IMR-90 (cell line): ENCODE data around the gene TFEB. TPM values are rescaled to one million over a fixed set of nuclear protein-coding genes. Genes with fewer than 3 reads are reported as not detected.

ENCODE experiments used
- ATAC-seq: fragments of 200-7000 bp; cut with Tn5 transposase; 2 replicates; pipeline ENCODE4 v1.9.1; 2020; ENCODE audit warnings: low read depth, mild to moderate bottlenecking, moderate library complexity
- BruUV-seq: library from RNA; stranded (reverse); fragments of 400-500 nt; replicated peaks from 2 replicates; lab custom pipeline; 2021; lab: Mats Ljungman, UMichigan
- CTCF ChIA-PET: fragments of 300-600 bp; formaldehyde crosslinking; extraction: SDS; loops from one replicate; lab custom pipeline; 2021; ENCODE audit warnings: antibody characterized with exemption; lab: Yijun Ruan, JAX
- POLR2A ChIA-PET: fragments of 300-600 bp; sonication (Branson Sonifier 250); formaldehyde crosslinking; loops from one replicate; lab custom pipeline; 2022; ENCODE audit warnings: antibody characterized with exemption; ENCODE audit not compliant: unreplicated experiment; lab: Charles Lee
- DNase-seq: peaks from one replicate; pipeline ENCODE4 v3.0.0; 2013
- H2AFZ ChIP-seq: replicated peaks from 2 replicates; pipeline ENCODE3; 2013; ENCODE audit warnings: low read length, mild to moderate bottlenecking; ENCODE audit not compliant: poor library complexity
- H2AK5ac ChIP-seq: 2 replicates; pipeline ENCODE4 v1.6.1; 2013; ENCODE audit warnings: low read depth, low read length, inconsistent platforms
- H2AK9ac ChIP-seq: replicated peaks from 2 replicates; pipeline ENCODE3; 2013; ENCODE audit warnings: mild to moderate bottlenecking, low read depth, low read length, moderate library complexity; ENCODE audit not compliant: poor library complexity
- H2BK120ac ChIP-seq: 2 replicates; pipeline ENCODE4 v1.6.1; 2013; ENCODE audit warnings: low read depth, low read length, inconsistent platforms
- H2BK15ac ChIP-seq: 3 replicates; pipeline ENCODE4 v1.6.1; 2013; ENCODE audit warnings: low read depth, low read length, inconsistent platforms
- H2BK20ac ChIP-seq: 2 replicates; pipeline ENCODE4 v1.6.1; 2013; ENCODE audit warnings: low read depth, mild to moderate bottlenecking, inconsistent platforms, low read length, moderate library complexity
- H2BK5ac ChIP-seq: 2 replicates; pipeline ENCODE4 v1.6.1; 2013; ENCODE audit warnings: mild to moderate bottlenecking, low read depth, low read length, inconsistent platforms; ENCODE audit not compliant: poor library complexity, severe bottlenecking
- H3K14ac ChIP-seq: replicated peaks from 2 replicates; pipeline ENCODE4 v1.6.1; 2013; ENCODE audit warnings: low read depth, low read length, inconsistent platforms
- H3K18ac ChIP-seq: 2 replicates; pipeline ENCODE4 v1.6.1; 2013; ENCODE audit warnings: low read depth, low read length, control low read depth
- H3K23ac ChIP-seq: 2 replicates; pipeline ENCODE4 v1.6.1; 2013; ENCODE audit warnings: low read depth, low read length, inconsistent platforms
- H3K27ac ChIP-seq: 2 replicates; pipeline ENCODE4 v1.5.1; 2013; ENCODE audit warnings: mild to moderate bottlenecking, control low read depth, low read length; ENCODE audit not compliant: insufficient read depth
- H3K27me3 ChIP-seq: 2 replicates; pipeline ENCODE4 v1.6.1; 2013; ENCODE audit warnings: low read length; ENCODE audit not compliant: control insufficient read depth, insufficient read depth
- H3K36me3 ChIP-seq: 2 replicates; pipeline ENCODE4 v1.6.1; 2013; ENCODE audit warnings: low read length, mixed read lengths; ENCODE audit not compliant: control insufficient read depth, insufficient read depth
- H3K4ac ChIP-seq: 2 replicates; pipeline ENCODE4 v1.6.1; 2013; ENCODE audit warnings: low read depth, low read length, inconsistent platforms
- H3K4me1 ChIP-seq: 2 replicates; pipeline ENCODE4 v1.6.1; 2013; ENCODE audit warnings: low read length, mixed read lengths; ENCODE audit not compliant: control insufficient read depth, insufficient read depth
- H3K4me2 ChIP-seq: 2 replicates; pipeline ENCODE4 v1.6.1; 2013; ENCODE audit warnings: low read depth, mild to moderate bottlenecking, control low read depth, low read length, moderate library complexity
- H3K4me3 ChIP-seq: 2 replicates; pipeline ENCODE4 v1.5.1; 2013; ENCODE audit warnings: low read depth, mild to moderate bottlenecking, control low read depth, low read length, moderate library complexity; ENCODE audit not compliant: insufficient read depth
- H3K56ac ChIP-seq: 2 replicates; pipeline ENCODE4 v1.6.1; 2013; ENCODE audit warnings: low read length, inconsistent platforms; ENCODE audit not compliant: insufficient read depth; ENCODE audit errors: extremely low read depth
- H3K79me1 ChIP-seq, 2 experiments: 2 replicates each; pipeline ENCODE4 v1.6.1; 2013; ENCODE audit warnings: low read length in 2 of 2, inconsistent platforms in 1 of 2, low read depth in 1 of 2
- H3K9ac ChIP-seq: 2 replicates; pipeline ENCODE4 v1.6.1; 2013; ENCODE audit warnings: low read depth, low read length, control low read depth
- H3K9me1 ChIP-seq: 2 replicates; pipeline ENCODE4 v1.6.1; 2013; ENCODE audit warnings: low read length, inconsistent platforms; ENCODE audit not compliant: insufficient read depth
- H3K9me3 ChIP-seq: 2 replicates; pipeline ENCODE4 v1.6.1; 2013; ENCODE audit warnings: low read length; ENCODE audit not compliant: control insufficient read depth, insufficient read depth
- H4K20me1 ChIP-seq: 2 replicates; pipeline ENCODE4 v1.6.1; 2013; ENCODE audit warnings: low read length, inconsistent platforms; ENCODE audit not compliant: insufficient read depth
- H4K5ac ChIP-seq: 2 replicates; pipeline ENCODE4 v1.6.1; 2013; ENCODE audit warnings: mild to moderate bottlenecking, low read depth, low read length, control low read depth
- H4K8ac ChIP-seq, 2 experiments: 2 replicates each; pipeline ENCODE4 v1.6.1; 2013; ENCODE audit warnings: low read depth in 2 of 2, low read length in 2 of 2, control low read depth in 1 of 2, inconsistent platforms in 1 of 2
- H4K91ac ChIP-seq: 2 replicates; pipeline ENCODE4 v1.6.1; 2013; ENCODE audit warnings: low read depth, low read length, inconsistent platforms; ENCODE audit not compliant: insufficient read depth
- CEBPB ChIP-seq: IDR thresholded peaks from 2 replicates; pipeline ENCODE4 v1.6.1; 2012; ENCODE audit warnings: low read depth, low read length, improper control_type of control experiment
- CHD1 ChIP-seq: IDR thresholded peaks from 2 replicates; pipeline ENCODE4 v1.6.1; 2012; ENCODE audit warnings: low read depth, low read length, improper control_type of control experiment
- ELK1 ChIP-seq: fragments of 150-350 bp; IDR thresholded peaks from 2 replicates; pipeline ENCODE4 v1.6.1; 2016; ENCODE audit warnings: low read depth, mild to moderate bottlenecking, low read length, moderate library complexity, borderline replicate concordance
- FOS ChIP-seq: fragments of 150-350 bp; IDR thresholded peaks from 2 replicates; pipeline ENCODE4 v1.6.1; 2016; ENCODE audit warnings: low read depth, low read length
- MAFK ChIP-seq: IDR thresholded peaks from 2 replicates; pipeline ENCODE4 v1.6.1; 2012; ENCODE audit warnings: low read depth, low read length, improper control_type of control experiment
- MAZ ChIP-seq: IDR thresholded peaks from 2 replicates; pipeline ENCODE4 v1.6.1; 2012; ENCODE audit warnings: low read depth, mild to moderate bottlenecking, low read length, improper control_type of control experiment, moderate library complexity, borderline replicate concordance
- MXI1 ChIP-seq: IDR thresholded peaks from 2 replicates; pipeline ENCODE4 v1.6.1; 2012; ENCODE audit warnings: low read depth, mild to moderate bottlenecking, low read length, moderate library complexity, borderline replicate concordance
- NFE2L2 ChIP-seq: fragments of 150-350 bp; IDR thresholded peaks from 2 replicates; pipeline ENCODE4 v1.6.1; 2016; ENCODE audit warnings: low read depth, mild to moderate bottlenecking, low read length
- POLR2A ChIP-seq: IDR thresholded peaks from 2 replicates; pipeline ENCODE4 v1.6.1; 2012; ENCODE audit warnings: mild to moderate bottlenecking, low read depth, low read length
- RAD21 ChIP-seq: IDR thresholded peaks from 2 replicates; pipeline ENCODE4 v1.6.1; 2012; ENCODE audit warnings: low read length, improper control_type of control experiment
- RCOR1 ChIP-seq: IDR thresholded peaks from 2 replicates; pipeline ENCODE4 v1.6.1; 2012; ENCODE audit warnings: mild to moderate bottlenecking, low read length, improper control_type of control experiment; ENCODE audit not compliant: insufficient replicate concordance
- RFX5 ChIP-seq: IDR thresholded peaks from 2 replicates; pipeline ENCODE4 v1.8.0; 2012; ENCODE audit warnings: low read depth, mild to moderate bottlenecking, low read length, moderate library complexity
- SMC3 ChIP-seq: fragments of 150-350 bp; IDR thresholded peaks from 2 replicates; pipeline ENCODE4 v1.6.1; 2016; ENCODE audit warnings: low read depth, mild to moderate bottlenecking, antibody characterized with exemption, low read length, moderate library complexity
- USF2 ChIP-seq: fragments of 150-350 bp; IDR thresholded peaks from 2 replicates; pipeline ENCODE4 v1.6.1; 2017; ENCODE audit warnings: mild to moderate bottlenecking, antibody characterized with exemption, low read length, low read depth
- WGBS, 2 experiments: methylation state at CpG; one replicate each; pipeline versions ENCODE4 v1.1.5 to v1.1.7; 2013; ENCODE audit warnings: missing lambda C conversion rate in 2 of 2; ENCODE audit not compliant: insufficient read length in 1 of 2; ENCODE audit errors: extremely low coverage in 2 of 2; 5-methylcytosine and 5-hydroxymethylcytosine counted together
- dilution Hi-C: fragments of 300-500 bp; cut with HindIII; formaldehyde crosslinking; loops from one replicate; pipeline ENCODE4 v1.14.3; 2018; ENCODE audit warnings: low sequenced_read_pairs; ENCODE audit not compliant: unreplicated experiment
- in situ Hi-C: fragments of 300-500 bp; cut with MboI; formaldehyde crosslinking; loops from 3 replicates; pipeline ENCODE4 v1.14.3; 2019; ENCODE audit warnings: low sequenced_read_pairs, inconsistent platforms, mixed read lengths
- intact Hi-C: fragments of 100-400 bp; cut with micrococcal nuclease; formaldehyde crosslinking; loops from 2 replicates; pipeline ENCODE4 v1.10.0; 2022
- polyA plus RNA-seq, 3 experiments: library from polyadenylated mRNA; depleted of rRNA; stranded (reverse); fragments of >200 nt; gene quantifications; 2 replicates each; pipeline ENCODE4 v1.2.3, GENCODE V29; 2012; ENCODE audit warnings: low replicate concordance in 1 of 3
- total RNA-seq: library from RNA; depleted of rRNA; stranded (reverse); fragments of >200 nt; gene quantifications from 2 replicates; pipeline ENCODE4 v1.2.3, GENCODE V29; 2012

Gene TFEB
- total and polyA plus RNA-seq, 2 of the 4 experiments (the other 2 are of a cell fraction) = 4.5 to 4.9 TPM

- CTCF ChIA-PET = interaction anchor here (1.0 to 1.3 kb wide), 4 partner anchors 9 to 14 kb away, joined by 3 to 4 read pairs (median 3); no protein-coding TSS in a partner anchor
- Histone ChIP-seq H3K27ac (peak overlapping the region; percentile 30; the same call in 1 of the 2 replicates), H3K79me1 (0 out of 4 replicates have a peak, but pooled peaks cover 0 to 3% of the 10 kb centered on the region in 2 experiments), H3K9me3 (no peaks in the 10 kb centered on the region), H2AK5ac (peak overlapping the region; percentile 61; the same call in 1 of the 2 replicates), H4K5ac (no peak overlapping the region; the same call in 1 of the 2 replicates), H4K20me1 (no peaks in the 10 kb centered on the region), H3K4ac (peak overlapping the region; percentile 78), H4K8ac (peak overlapping the region in 1 of 2 experiments; percentile 62; a peak in 1 of 4 replicates), H4K91ac (peak overlapping the region; percentile 74), H3K23ac (0 out of 2 replicates have a peak overlapping the region, but pooled peaks have one; percentile 29), H2BK5ac (peak overlapping the region; percentile 59), H3K4me1 (peaks cover 15% of the 10 kb centered on the region), H2BK15ac (peak overlapping the region; percentile 41; the same call in 1 of the 3 replicates), H2BK20ac (peak overlapping the region; percentile 31; the same call in 1 of the 2 replicates), H3K27me3 (no peaks in the 10 kb centered on the region), H3K36me3 (no peaks in the 10 kb centered on the region), H3K4me2 (peak overlapping the region; percentile 15; the same call in 1 of the 2 replicates), H3K18ac (peak overlapping the region; percentile 2; the same call in 1 of the 2 replicates), H3K9me1 (no peaks in the 10 kb centered on the region; the same call in 1 of the 2 replicates), H3K4me3 (no peak overlapping the region), H3K56ac (no peak overlapping the region), H3K14ac (peak overlapping the region; percentile 23; the same call in 1 of the 2 replicates), H2AFZ (peak overlapping the region; percentile 83), H2BK120ac (no peak overlapping the region), H3K9ac (no peak overlapping the region), H2AK9ac (peak overlapping the region; percentile 89)
- 26% methylated on average over 4 of the region's 15 CpGs; no CpG with 5 or more reads in 1 of the 2 experiments for WGBS, 2 experiments
- in situ Hi-C loops (no loop called here), dilution Hi-C loops (no loop called here), intact Hi-C loops (loop anchor here (2.0 kb wide), 1 partner anchor 29 kb away; the partner anchor contains the start of gene TFEB)
- DNase-seq (peak; percentile 68), ATAC-seq (peak; percentile 91)
- POLR2A ChIA-PET = no interaction called here
- no TSS peak for BruUV-seq
- TF ChIP-seq FOS (peak; percentile 59), CHD1 (no peak), RAD21 (peak; percentile 57), RCOR1 (no peak), ELK1 (no peak), MXI1 (no peak), POLR2A (no peak), MAZ (peak; percentile 0; the same call in 1 of the 2 replicates), USF2 (no peak), CEBPB (no peak), SMC3 (peak; percentile 63), NFE2L2 (no peak), MAFK (no peak), RFX5 (no peak)
These were observed 29.2 kb downstream of the TFEB start for GRCh38 chr6:41705996-41706835.
